CD4-positive, CD25-positive, alpha-beta regulatory T cell (primary cell): ENCODE data around the gene NPM1. TPM values are rescaled to one million over a fixed set of nuclear protein-coding genes. Genes with fewer than 3 reads are reported as not detected.

Experiments used
- ATAC-seq, 2 donors: fragments of 150-1000 bp; cut with Tn5 transposase; one replicate each; pipeline ENCODE4 v1.10.0; 2021; ENCODE audit warnings: low read depth in 2 of 2, moderate number of reproducible peaks in 2 of 2, moderate library complexity in 1 of 2
- DNase-seq, 3 donors: peaks; one replicate each; pipeline versions ENCODE4 v3.0.0 to v3.0.0-alpha.2; 2012 to 2022; ENCODE audit warnings: mixed read lengths in 1 of 3
- H3K27ac ChIP-seq: one replicate; pipeline ENCODE4 v1.7.0; 2013; ENCODE audit warnings: mild to moderate bottlenecking, low read length; ENCODE audit not compliant: insufficient read depth, poor library complexity, severe bottlenecking
- H3K27me3 ChIP-seq: one replicate; pipeline ENCODE4 v1.7.0; 2013; ENCODE audit warnings: low read length; ENCODE audit not compliant: control insufficient read depth, insufficient read depth
- H3K36me3 ChIP-seq: one replicate; pipeline ENCODE4 v1.7.0; 2013; ENCODE audit warnings: mild to moderate bottlenecking, low read length, moderate library complexity; ENCODE audit not compliant: control insufficient read depth, insufficient read depth
- H3K4me1 ChIP-seq: 2 replicates; pipeline ENCODE4 v1.7.0; 2013; ENCODE audit warnings: mild to moderate bottlenecking, low read length; ENCODE audit not compliant: insufficient read depth, control insufficient read depth, poor library complexity, severe bottlenecking
- H3K4me3 ChIP-seq: one replicate; pipeline ENCODE4 v1.7.0; 2013; ENCODE audit warnings: low read depth, mild to moderate bottlenecking, low read length, moderate library complexity
- H3K9me3 ChIP-seq, 2 experiments: 1 replicate in 1 of 2; 2 replicates in 1 of 2; pipeline ENCODE4 v1.7.0; 2013; ENCODE audit warnings: low read length in 2 of 2, mild to moderate bottlenecking in 1 of 2, moderate library complexity in 1 of 2; ENCODE audit not compliant: control insufficient read depth in 2 of 2
- H3K27ac Mint-ChIP-seq, 3 donors: one replicate each; pipeline ENCODE4 v1.8.0; 2020 to 2022; ENCODE audit warnings: mild to moderate bottlenecking in 3 of 3, mixed read lengths in 3 of 3, moderate library complexity in 2 of 3
- H3K27me3 Mint-ChIP-seq: one replicate; pipeline ENCODE4 v1.8.0; 2022; ENCODE audit warnings: mild to moderate bottlenecking, mixed read lengths
- H3K36me3 Mint-ChIP-seq: one replicate; pipeline ENCODE4 v1.8.0; 2020; ENCODE audit warnings: mixed read lengths
- H3K4me1 Mint-ChIP-seq, 4 donors: one replicate each; pipeline ENCODE4 v1.8.0; 2020 to 2022; ENCODE audit warnings: mixed read lengths in 4 of 4, mild to moderate bottlenecking in 1 of 4
- H3K4me3 Mint-ChIP-seq, 4 donors: one replicate each; pipeline ENCODE4 v1.8.0; 2020 to 2022; ENCODE audit warnings: mild to moderate bottlenecking in 4 of 4, mixed read lengths in 4 of 4, moderate library complexity in 3 of 4
- H3K9me3 Mint-ChIP-seq, 7 donors: one replicate each; pipeline ENCODE4 v1.8.0; 2020 to 2022; ENCODE audit warnings: mixed read lengths in 7 of 7, mild to moderate bottlenecking in 3 of 7, moderate library complexity in 2 of 7
- polyA plus RNA-seq, 4 donors: library from polyadenylated mRNA; unstranded; fragments of 300-500 nt; fragmentation: Illumina TruSeq; gene quantifications; one replicate each; pipeline ENCODE4 v1.2.3, GENCODE V29; 2021
- total RNA-seq: library from RNA; stranded (reverse); gene quantifications from one replicate; pipeline ENCODE4 v1.2.3, GENCODE V29; 2022

Gene NPM1
- 813 TPM for total RNA-seq
- polyA plus RNA-seq: 100 to 1,000 TPM; 624 to 811 (median 766) TPM

DNA sequence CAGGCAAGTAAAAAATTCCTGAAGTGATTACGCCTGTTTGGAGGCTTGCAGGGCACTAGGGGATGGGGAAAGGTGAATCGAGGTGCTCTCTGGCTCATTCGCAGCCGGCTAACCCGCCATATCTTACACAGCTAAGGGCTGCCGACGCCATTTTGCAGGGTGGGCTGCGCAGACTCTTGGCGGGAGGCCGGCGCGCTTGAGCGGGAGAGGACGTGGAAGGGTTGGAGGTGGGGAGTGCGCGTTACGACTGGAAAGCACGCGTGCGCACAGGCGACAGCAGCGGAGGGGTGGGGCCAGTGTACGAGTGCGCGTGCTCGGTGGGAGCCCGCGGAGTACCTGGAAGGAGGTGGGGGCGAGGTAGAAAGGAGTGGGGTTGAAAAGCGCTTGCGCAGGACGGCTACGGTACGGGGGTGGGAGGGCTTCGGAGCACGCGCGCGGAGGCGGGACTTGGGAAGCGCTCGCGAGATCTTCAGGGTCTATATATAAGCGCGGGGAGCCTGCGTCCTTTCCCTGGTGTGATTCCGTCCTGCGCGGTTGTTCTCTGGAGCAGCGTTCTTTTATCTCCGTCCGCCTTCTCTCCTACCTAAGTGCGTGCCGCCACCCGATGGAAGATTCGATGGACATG, at the start of gene NPM1:
Gene NPM1 (plus strand): TSS at position 505 of the 625 bp plus-strand sequence. CDS start 100 bp downstream, at position 605.
- Histone ChIP-seq H3K27me3 (no peaks in the 10 kb centered on the region), H3K4me1 (peaks cover 55% of the 10 kb centered on the region), H3K9me3 (no peaks in the 10 kb centered on the region), H3K27ac (peak within 1 kb of the TSS; percentile 90), H3K4me3 (peak within 1 kb of the TSS; percentile 97), H3K36me3 (peaks cover 17% of the 10 kb centered on the region)
- Mint-ChIP-seq H3K9me3 (peaks cover 0 to 2% (median 0%) of the 10 kb centered on the region in 7 donors), H3K27ac (peak within 1 kb of the TSS; percentile 98 to 100 (median 99)), H3K27me3 (peaks cover 18% of the 10 kb centered on the region), H3K4me3 (peak within 1 kb of the TSS; percentile 94 to 99 (median 97)), H3K4me1 (peaks cover 23 to 53% (median 38%) of the 10 kb centered on the region in 4 donors), H3K36me3 (peaks cover 22% of the 10 kb centered on the region)
- DNase-seq (peak; percentile 95 to 99 (median 98)), ATAC-seq (peak; percentile 81 to 83)

GRCh38 chr5:171340042-171340441, 47.6 kb upstream of the NPM1 start:
- ATAC-seq: no peak
- Mint-ChIP-seq H3K4me3 (no peak overlapping the region), H3K36me3 (no peaks in the 10 kb centered on the region), H3K27ac (no peak overlapping the region), H3K9me3 (no peaks in the 10 kb centered on the region), H3K4me1 (peaks cover 0 to 12% (median 0%) of the 10 kb centered on the region in 4 donors), H3K27me3 (peaks cover 36% of the 10 kb centered on the region)
- H3K27me3 ChIP-seq: peaks cover 15% of the 10 kb centered on the region
- no peaks in the 10 kb centered on the region for H3K9me3 ChIP-seq
- no peak overlapping the region for H3K27ac ChIP-seq
- no peaks in the 10 kb centered on the region for H3K36me3 ChIP-seq
- no peak overlapping the region for H3K4me3 ChIP-seq
- no peaks in the 10 kb centered on the region for H3K4me1 ChIP-seq
- DNase-seq: no peak

GRCh38 chr5:171340491-171340890, 47.2 kb upstream of the NPM1 start:
- Mint-ChIP-seq H3K4me3 (no peak overlapping the region), H3K4me1 (peaks cover 0 to 12% (median 0%) of the 10 kb centered on the region in 4 donors), H3K36me3 (no peaks in the 10 kb centered on the region), H3K27ac (no peak overlapping the region), H3K27me3 (peaks cover 38% of the 10 kb centered on the region), H3K9me3 (no peaks in the 10 kb centered on the region)
- ATAC-seq (no peak), DNase-seq (no peak)
- Histone ChIP-seq H3K27me3 (peaks cover 14% of the 10 kb centered on the region), H3K36me3 (no peaks in the 10 kb centered on the region), H3K27ac (no peak overlapping the region), H3K4me1 (no peaks in the 10 kb centered on the region), H3K9me3 (no peaks in the 10 kb centered on the region), H3K4me3 (no peak overlapping the region)

GRCh38 chr5:171342362-171343111, 45.1 kb upstream of the NPM1 start:
- no peaks in the 10 kb centered on the region for H3K36me3 Mint-ChIP-seq
- Histone ChIP-seq H3K27me3 (peaks cover 8% of the 10 kb centered on the region), H3K4me1 (no peaks in the 10 kb centered on the region), H3K4me3 (no peak overlapping the region), H3K27ac (no peak overlapping the region), H3K36me3 (no peaks in the 10 kb centered on the region), H3K9me3 (no peaks in the 10 kb centered on the region)
- DNase-seq: peak in 2 of 3 donors; percentile 19 to 58
- H3K27ac Mint-ChIP-seq: no peak overlapping the region
- no peaks in the 10 kb centered on the region for H3K4me1 Mint-ChIP-seq
- peaks cover 24% of the 10 kb centered on the region for H3K27me3 Mint-ChIP-seq
- no peak for ATAC-seq
- no peaks in the 10 kb centered on the region for H3K9me3 Mint-ChIP-seq
- H3K4me3 Mint-ChIP-seq: no peak overlapping the region

DNA sequence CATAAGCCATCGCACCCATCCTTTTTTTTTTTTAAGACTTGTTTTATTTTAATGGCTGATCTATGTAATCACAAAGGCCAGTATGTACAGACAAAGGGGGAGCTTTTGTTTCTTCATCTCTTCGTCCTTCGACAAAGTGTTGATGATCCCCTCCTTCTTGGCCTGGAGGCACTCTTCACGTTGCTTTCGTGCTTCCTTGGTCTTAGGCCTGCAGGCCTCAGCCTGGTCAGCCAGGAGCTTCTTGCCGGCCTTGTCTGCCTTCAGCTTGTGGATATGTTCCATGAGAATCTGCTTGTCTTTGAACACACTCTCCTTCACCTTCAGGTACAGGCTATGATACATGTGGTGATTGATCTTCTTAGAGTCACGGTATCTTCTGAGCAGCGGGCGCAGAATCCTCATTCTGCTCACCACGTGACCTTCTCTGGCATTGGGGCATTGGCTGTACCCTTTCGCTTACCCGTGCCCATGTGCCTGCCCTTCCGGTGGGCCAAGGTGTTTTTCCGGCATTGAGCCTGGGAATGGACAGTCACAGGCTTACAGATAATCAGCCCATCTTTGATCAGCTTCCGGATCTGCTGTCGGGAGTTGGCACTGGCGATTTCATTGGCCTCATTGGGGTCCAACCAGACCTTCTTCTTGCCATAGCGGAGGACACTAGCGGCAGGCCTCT, 42.6 kb upstream of the NPM1 start:
- Histone ChIP-seq H3K36me3 (no peaks in the 10 kb centered on the region), H3K9me3 (no peaks in the 10 kb centered on the region), H3K4me1 (no peaks in the 10 kb centered on the region), H3K27ac (no peak overlapping the region), H3K4me3 (no peak overlapping the region), H3K27me3 (no peaks in the 10 kb centered on the region)
- no peaks in the 10 kb centered on the region for H3K36me3 Mint-ChIP-seq
- ATAC-seq (no peak), DNase-seq (no peak)
- H3K4me1 Mint-ChIP-seq: no peaks in the 10 kb centered on the region
- H3K27ac Mint-ChIP-seq: peak overlapping the region in 1 of 3 donors; percentile 32
- peaks cover 19% of the 10 kb centered on the region for H3K27me3 Mint-ChIP-seq
- no peak overlapping the region for H3K4me3 Mint-ChIP-seq
- H3K9me3 Mint-ChIP-seq: no peaks in the 10 kb centered on the region

DNA sequence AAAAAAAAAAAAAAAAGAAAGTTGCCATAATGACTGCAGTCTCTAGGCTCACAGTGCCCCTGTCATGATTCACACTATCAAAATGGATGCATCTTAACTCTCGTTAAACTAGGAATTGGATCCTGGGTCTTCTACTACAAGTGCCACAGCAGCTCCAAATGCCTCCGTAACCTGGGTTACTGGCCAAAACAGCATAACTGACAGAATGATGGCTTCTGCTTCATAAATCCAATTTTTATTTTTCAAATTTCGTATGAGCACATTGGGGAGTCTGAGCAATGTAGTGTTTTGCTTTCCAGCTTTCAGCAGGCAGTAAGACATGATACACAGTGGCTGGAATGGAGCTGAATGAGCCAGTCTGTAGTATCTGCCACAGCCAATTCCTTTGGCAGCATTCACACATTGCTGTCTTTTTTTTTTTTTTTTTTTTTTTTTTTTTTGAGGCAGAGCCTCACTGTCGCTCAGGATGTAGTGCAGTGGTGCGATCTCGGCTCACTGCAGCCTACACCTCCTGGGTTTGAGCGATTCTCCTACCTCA, 36.0 kb upstream of the NPM1 start:
- Mint-ChIP-seq H3K27me3 (peaks cover 6% of the 10 kb centered on the region), H3K36me3 (no peaks in the 10 kb centered on the region), H3K9me3 (no peaks in the 10 kb centered on the region), H3K27ac (no peak overlapping the region), H3K4me1 (peaks cover 0 to 8% (median 0%) of the 10 kb centered on the region in 4 donors), H3K4me3 (no peak overlapping the region)
- Histone ChIP-seq H3K4me1 (peaks cover 2% of the 10 kb centered on the region), H3K36me3 (no peaks in the 10 kb centered on the region), H3K4me3 (no peak overlapping the region), H3K9me3 (no peaks in the 10 kb centered on the region), H3K27ac (no peak overlapping the region), H3K27me3 (no peaks in the 10 kb centered on the region)
- DNase-seq: no peak
- ATAC-seq: no peak

DNA sequence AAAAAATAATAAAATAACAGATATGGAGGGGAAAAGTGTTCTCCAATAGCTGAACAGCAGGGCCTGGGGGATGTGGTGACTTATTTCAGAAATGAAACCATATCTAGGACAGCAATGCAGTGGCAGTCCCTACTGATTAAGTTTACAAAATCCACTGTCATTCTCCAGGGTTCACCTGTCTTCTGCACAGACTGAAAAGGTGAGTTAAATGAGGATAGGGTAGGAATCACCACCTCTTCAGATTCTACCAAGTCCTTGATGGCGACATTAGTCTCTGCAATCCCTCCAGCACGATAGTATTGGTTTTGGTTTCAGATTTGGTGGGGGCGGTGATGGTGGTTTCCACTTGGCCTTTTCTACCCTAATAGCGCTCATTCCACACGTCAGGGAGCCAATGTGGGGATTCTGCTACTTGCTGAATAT, 32.3 kb upstream of the NPM1 start:
- H3K27ac Mint-ChIP-seq: peak overlapping the region in 1 of 3 donors; percentile 36

More for the DNA sequence above, 32.3 kb upstream of the NPM1 start:
- Mint-ChIP-seq H3K9me3 (no peaks in the 10 kb centered on the region), H3K36me3 (no peaks in the 10 kb centered on the region), H3K27me3 (peaks cover 6% of the 10 kb centered on the region), H3K4me1 (peaks cover 0 to 8% (median 0%) of the 10 kb centered on the region in 4 donors), H3K4me3 (peak overlapping the region; percentile 69 to 87 (median 81))
- ATAC-seq (peak; percentile 55 to 62), DNase-seq (peak in 2 of 3 donors; percentile 33 to 72)
- H3K4me3 ChIP-seq: peak overlapping the region; percentile 81
- H3K36me3 ChIP-seq: no peaks in the 10 kb centered on the region
- H3K27me3 ChIP-seq: no peaks in the 10 kb centered on the region
- no peaks in the 10 kb centered on the region for H3K9me3 ChIP-seq
- H3K27ac ChIP-seq: no peak overlapping the region
- H3K4me1 ChIP-seq: peaks cover 2% of the 10 kb centered on the region
